DND-41 (cell line): ENCODE measurements around the gene RPUSD3.

Source experiments
- EZH2 ChIP-seq: IDR thresholded peaks from 3 replicates; pipeline ENCODE4 v1.6.1; 2012; ENCODE audit warnings: borderline replicate concordance, low read depth, mild to moderate bottlenecking, moderate library complexity, low read length, inconsistent platforms; ENCODE audit not compliant: severe bottlenecking
- TF ChIP-seq, protein P1 (sequence below): IDR thresholded peaks from 2 replicates; pipeline ENCODE4 v1.5.1; 2012; ENCODE audit warnings: borderline replicate concordance, low read length, moderate library complexity, mild to moderate bottlenecking; ENCODE audit not compliant: poor library complexity, severe bottlenecking; ENCODE audit errors: extremely low read depth

DNA sequence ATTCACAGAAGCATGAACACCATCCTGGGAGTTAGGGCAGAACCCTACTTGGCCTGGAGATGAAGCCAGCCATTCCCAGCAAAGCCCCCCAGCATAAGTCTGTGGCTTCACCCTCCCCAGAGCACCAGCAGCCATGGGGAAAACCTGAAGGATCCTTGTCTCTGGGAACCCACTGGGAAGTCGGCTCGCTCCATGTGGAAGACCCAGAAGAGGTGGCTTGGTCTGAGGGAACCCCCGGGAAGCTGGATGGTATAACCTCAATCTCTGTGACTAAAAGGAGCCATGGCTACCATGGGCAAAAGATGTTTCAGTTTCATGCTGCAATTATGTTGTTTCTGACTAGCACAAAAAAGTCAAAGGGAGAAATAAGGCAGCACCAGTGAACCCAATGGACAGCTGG lies 11.8 kb upstream of the RPUSD3 start:
- TF ChIP-seq, protein P1, sequence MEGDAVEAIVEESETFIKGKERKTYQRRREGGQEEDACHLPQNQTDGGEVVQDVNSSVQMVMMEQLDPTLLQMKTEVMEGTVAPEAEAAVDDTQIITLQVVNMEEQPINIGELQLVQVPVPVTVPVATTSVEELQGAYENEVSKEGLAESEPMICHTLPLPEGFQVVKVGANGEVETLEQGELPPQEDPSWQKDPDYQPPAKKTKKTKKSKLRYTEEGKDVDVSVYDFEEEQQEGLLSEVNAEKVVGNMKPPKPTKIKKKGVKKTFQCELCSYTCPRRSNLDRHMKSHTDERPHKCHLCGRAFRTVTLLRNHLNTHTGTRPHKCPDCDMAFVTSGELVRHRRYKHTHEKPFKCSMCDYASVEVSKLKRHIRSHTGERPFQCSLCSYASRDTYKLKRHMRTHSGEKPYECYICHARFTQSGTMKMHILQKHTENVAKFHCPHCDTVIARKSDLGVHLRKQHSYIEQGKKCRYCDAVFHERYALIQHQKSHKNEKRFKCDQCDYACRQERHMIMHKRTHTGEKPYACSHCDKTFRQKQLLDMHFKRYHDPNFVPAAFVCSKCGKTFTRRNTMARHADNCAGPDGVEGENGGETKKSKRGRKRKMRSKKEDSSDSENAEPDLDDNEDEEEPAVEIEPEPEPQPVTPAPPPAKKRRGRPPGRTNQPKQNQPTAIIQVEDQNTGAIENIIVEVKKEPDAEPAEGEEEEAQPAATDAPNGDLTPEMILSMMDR, result no peak
- no peak for TF ChIP-seq EZH2
